WTC11 (cell line): ENCODE results near the gene MEGF6.

Source experiments
- ATF6 ChIP-seq: sonication (generic); formaldehyde crosslinking; IDR thresholded peaks from 2 replicates; pipeline ENCODE4 v1.8.1; 2023; ENCODE audit warnings: mild to moderate bottlenecking, missing genetic modification reagents
- CREB1 ChIP-seq: sonication (generic); formaldehyde crosslinking; IDR thresholded peaks from 2 replicates; pipeline ENCODE4 v1.8.0; 2023; ENCODE audit warnings: mild to moderate bottlenecking, missing genetic modification reagents
- CREM ChIP-seq: sonication (generic); formaldehyde crosslinking; IDR thresholded peaks from 2 replicates; pipeline ENCODE4 v1.8.1; 2022; ENCODE audit warnings: mild to moderate bottlenecking, missing genetic modification reagents, moderate library complexity
- CTCF ChIP-seq: fragments of 200-600 bp; IDR thresholded peaks from 2 replicates; pipeline ENCODE4 v1.8.0; 2022; ENCODE audit warnings: antibody characterized with exemption
- E2F1 ChIP-seq: sonication (generic); formaldehyde crosslinking; IDR thresholded peaks from 2 replicates; pipeline ENCODE4 v1.8.0; 2022; ENCODE audit warnings: mild to moderate bottlenecking, missing genetic modification reagents
- TEAD4 ChIP-seq: sonication (generic); formaldehyde crosslinking; IDR thresholded peaks from 2 replicates; pipeline ENCODE4 v1.8.0; 2022; ENCODE audit warnings: mild to moderate bottlenecking, missing genetic modification reagents
- ZNF138 ChIP-seq: sonication (generic); formaldehyde crosslinking; conservative IDR thresholded peaks from 2 replicates; pipeline ENCODE4 v1.8.1; 2022; ENCODE audit warnings: mild to moderate bottlenecking, moderate library complexity, missing genetic modification reagents
- TF ChIP-seq, protein P1 (sequence below): sonication (generic); formaldehyde crosslinking; IDR thresholded peaks from 2 replicates; pipeline ENCODE4 v1.8.0; 2022; ENCODE audit warnings: mild to moderate bottlenecking, missing genetic modification reagents
- TF ChIP-seq, protein P2 (sequence below): fragments of 250-450 bp; sonication (Bioruptor Pico); IDR thresholded peaks from 2 replicates; pipeline ENCODE4 v1.9.0; 2021; ENCODE audit warnings: mild to moderate bottlenecking

DNA sequence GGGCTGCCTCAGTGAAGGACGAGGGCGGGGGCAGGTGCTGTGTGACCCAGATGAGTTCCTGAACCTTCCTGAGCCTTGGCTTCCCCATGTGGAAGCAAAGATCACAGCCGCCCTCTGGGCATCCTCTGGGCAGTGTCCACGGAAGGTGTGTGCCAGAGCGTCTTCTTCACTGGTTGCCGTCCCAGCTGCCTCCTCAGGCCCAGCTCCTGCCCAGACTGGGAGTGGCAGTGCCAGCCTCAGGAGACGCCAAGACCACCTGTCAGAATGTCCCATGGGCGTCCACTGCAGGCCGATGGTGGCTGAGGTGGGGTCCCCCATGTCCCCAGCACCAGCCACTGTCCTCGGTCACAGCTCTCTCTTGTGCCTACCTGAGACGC is 146.7 kb downstream of the MEGF6 start:
- TF ChIP-seq ATF6 (no peak), CTCF (no peak), TEAD4 (CRISPR knock-in tag) (no peak), CREB1 (CRISPR knock-in tag) (no peak), E2F1 (no peak), CREM (no peak), ZNF138 (no peak)
- TF ChIP-seq, protein P1, sequence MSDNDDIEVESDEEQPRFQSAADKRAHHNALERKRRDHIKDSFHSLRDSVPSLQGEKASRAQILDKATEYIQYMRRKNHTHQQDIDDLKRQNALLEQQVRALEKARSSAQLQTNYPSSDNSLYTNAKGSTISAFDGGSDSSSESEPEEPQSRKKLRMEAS (CRISPR knock-in tag): no peak
- TF ChIP-seq, protein P2, sequence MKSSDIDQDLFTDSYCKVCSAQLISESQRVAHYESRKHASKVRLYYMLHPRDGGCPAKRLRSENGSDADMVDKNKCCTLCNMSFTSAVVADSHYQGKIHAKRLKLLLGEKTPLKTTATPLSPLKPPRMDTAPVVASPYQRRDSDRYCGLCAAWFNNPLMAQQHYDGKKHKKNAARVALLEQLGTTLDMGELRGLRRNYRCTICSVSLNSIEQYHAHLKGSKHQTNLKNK (CRISPR knock-in tag): no peak
